Neural crest cell (in vitro differentiated cells): ENCODE results near the gene MC1R. TPM values are rescaled to one million over a fixed set of nuclear protein-coding genes. Genes with fewer than 3 reads are reported as not detected.
A peak's percentile ranks its signal among the peaks of the same experiment; 100 is the strongest.
"Not testable (repeated sequence)": the region's sequence is repeated elsewhere in the genome, so short reads cannot be mapped to it uniquely, and the experiment has no call there.

Experiments
- DNase-seq: peaks from one replicate; pipeline ENCODE4 v3.0.0; 2021; ENCODE audit warnings: low read depth, mixed read lengths, low spot score
- H3K27ac Mint-ChIP-seq: one replicate; pipeline ENCODE4 v1.8.0; 2021; ENCODE audit warnings: mild to moderate bottlenecking, mixed read lengths; ENCODE audit not compliant: unreplicated experiment
- H3K27me3 Mint-ChIP-seq: 2 replicates; pipeline ENCODE4 v1.8.0; 2021; ENCODE audit warnings: low read depth, mild to moderate bottlenecking, mixed read lengths
- H3K36me3 Mint-ChIP-seq: 2 replicates; pipeline ENCODE4 v1.8.0; 2021; ENCODE audit warnings: low read depth, mild to moderate bottlenecking, mixed read lengths
- H3K4me1 Mint-ChIP-seq: 2 replicates; pipeline ENCODE4 v1.8.0; 2021; ENCODE audit warnings: mixed read lengths
- H3K4me3 Mint-ChIP-seq: one replicate; pipeline ENCODE4 v1.8.0; 2021; ENCODE audit warnings: mild to moderate bottlenecking, mixed read lengths
- H3K9me3 Mint-ChIP-seq: 2 replicates; pipeline ENCODE4 v1.8.0; 2021; ENCODE audit warnings: mixed read lengths
- total RNA-seq: library from RNA; stranded (reverse); gene quantifications from 2 replicates; pipeline ENCODE4 v1.2.1, GENCODE V29; 2021
- TF ChIP-seq, protein P1 (sequence below): fragments of 200-600 bp; sonication (generic); conservative IDR thresholded peaks from 2 replicates; pipeline ENCODE4 v1.5.0; 2021; ENCODE audit warnings: antibody characterized with exemption, mild to moderate bottlenecking

Gene MC1R
- total RNA-seq, 1 donor from 2014 or later, result 8.3 TPM

DNA sequence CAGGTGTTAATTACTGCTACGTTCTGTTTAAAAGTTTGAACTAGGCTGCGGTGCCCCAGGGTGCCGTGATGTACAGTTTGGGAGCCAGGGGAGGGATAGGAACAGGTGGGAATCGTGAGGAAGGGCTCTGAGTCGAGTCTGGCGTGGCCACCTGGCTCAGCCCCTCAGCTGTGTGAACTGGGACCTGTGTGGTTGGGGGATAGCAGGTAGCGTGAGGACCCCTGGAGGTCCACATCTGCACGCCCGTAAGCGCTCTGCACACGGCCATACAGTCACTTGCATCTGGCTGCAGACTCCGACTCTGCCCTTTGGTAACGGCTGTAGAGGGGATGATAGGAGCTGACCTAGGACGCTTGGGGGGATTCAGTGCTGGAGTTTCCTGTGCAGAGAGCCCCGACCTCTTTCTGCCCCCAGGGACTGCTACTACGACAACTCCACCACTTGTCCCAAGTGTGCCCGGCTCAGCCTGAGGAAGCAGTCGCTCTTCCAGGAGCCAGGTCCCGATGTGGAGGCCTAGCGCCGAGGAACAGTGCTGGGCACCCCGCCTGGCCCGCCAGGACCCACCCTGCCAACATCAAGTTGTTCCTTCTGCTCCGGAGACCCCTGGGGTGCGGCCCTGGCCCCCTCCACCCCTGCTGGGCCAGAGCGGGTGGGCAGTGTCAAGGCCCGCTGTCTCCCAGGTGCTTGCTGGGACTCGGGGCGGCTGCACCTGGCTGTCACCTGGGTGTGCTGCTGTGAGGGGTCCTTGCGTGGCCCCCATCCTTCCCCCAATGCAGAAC lies 47.0 kb downstream of the MC1R start:
- Mint-ChIP-seq H3K36me3 (peaks cover 10% of the 10 kb centered on the region), H3K4me1 (peaks cover 5% of the 10 kb centered on the region), H3K27me3 (no peaks in the 10 kb centered on the region), H3K27ac (no peak overlapping the region), H3K9me3 (peaks cover 3% of the 10 kb centered on the region), H3K4me3 (no peak overlapping the region)
- DNase-seq, result no peak
- TF ChIP-seq, protein P1, sequence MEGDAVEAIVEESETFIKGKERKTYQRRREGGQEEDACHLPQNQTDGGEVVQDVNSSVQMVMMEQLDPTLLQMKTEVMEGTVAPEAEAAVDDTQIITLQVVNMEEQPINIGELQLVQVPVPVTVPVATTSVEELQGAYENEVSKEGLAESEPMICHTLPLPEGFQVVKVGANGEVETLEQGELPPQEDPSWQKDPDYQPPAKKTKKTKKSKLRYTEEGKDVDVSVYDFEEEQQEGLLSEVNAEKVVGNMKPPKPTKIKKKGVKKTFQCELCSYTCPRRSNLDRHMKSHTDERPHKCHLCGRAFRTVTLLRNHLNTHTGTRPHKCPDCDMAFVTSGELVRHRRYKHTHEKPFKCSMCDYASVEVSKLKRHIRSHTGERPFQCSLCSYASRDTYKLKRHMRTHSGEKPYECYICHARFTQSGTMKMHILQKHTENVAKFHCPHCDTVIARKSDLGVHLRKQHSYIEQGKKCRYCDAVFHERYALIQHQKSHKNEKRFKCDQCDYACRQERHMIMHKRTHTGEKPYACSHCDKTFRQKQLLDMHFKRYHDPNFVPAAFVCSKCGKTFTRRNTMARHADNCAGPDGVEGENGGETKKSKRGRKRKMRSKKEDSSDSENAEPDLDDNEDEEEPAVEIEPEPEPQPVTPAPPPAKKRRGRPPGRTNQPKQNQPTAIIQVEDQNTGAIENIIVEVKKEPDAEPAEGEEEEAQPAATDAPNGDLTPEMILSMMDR, result no peak

DNA sequence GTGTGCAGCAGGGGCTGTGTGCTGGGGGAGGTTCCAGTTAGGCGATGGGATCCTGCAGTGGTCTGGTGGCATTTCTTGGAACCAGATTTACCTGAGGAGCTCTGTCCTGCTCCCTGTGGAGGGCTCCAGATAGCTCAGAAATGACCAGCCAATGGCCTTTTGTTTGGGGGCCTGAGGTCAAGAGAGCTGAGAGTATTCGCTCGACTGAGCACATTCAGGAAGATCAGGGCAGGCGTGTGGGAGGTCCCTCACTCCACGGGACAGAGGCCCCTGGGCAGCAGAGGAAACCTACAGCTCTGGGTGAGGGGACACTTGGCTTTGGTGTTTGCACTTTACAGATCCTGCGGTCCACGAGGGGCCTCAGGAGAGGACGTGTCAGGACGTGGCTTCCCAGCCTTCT lies 48.1 kb downstream of the MC1R start:
- TF ChIP-seq, protein P1, result no peak
- Mint-ChIP-seq H3K4me3 (no peak overlapping the region), H3K9me3 (peaks cover 5% of the 10 kb centered on the region), H3K27me3 (no peaks in the 10 kb centered on the region), H3K36me3 (peaks cover 16% of the 10 kb centered on the region), H3K27ac (no peak overlapping the region), H3K4me1 (peaks cover 8% of the 10 kb centered on the region)
- no peak for DNase-seq

DNA sequence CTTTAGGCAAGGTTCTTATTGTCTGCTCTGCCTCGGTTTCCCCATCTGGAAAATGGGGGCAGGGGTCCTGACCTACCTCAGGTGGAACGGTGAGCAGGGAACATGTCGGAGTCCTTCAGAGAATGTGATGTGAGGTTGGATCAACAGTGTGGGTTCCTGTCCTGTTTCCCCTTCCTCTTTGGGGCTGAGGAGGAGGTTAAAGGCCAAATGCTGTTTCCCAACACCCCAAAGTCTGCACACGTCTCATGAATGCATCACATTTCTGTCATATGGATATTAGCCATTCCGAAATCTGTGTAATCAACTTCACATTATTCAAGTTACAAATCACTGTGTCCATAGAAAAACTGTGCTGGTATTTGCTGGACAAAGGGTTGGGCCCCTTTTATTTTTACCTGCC lies 48.8 kb downstream of the MC1R start:
- H3K4me3 Mint-ChIP-seq, H3K27ac Mint-ChIP-seq, H3K27me3 Mint-ChIP-seq, DNase-seq, H3K9me3 Mint-ChIP-seq, H3K4me1 Mint-ChIP-seq: not testable (repeated sequence)
- peaks cover 16% of the 10 kb centered on the region for H3K36me3 Mint-ChIP-seq

DNA sequence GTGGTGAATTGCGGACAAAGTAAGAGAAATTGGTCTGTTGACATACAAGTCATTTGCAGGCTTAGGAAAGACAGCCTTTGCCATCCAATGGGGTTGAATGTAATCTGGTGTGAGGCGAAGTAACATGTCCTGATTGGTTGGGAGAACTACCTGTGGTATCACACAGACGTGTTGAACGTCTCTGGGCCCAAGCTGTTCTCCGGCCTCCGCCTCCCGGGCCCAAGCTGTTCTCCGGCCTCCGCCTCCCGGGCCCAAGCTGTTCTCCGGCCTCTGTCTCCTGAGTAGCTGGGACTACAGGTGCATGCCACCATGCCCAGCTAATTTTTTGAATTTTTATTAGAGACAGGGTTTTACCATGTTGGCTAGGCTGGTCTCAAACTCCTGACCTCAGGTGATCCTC lies 49.4 kb downstream of the MC1R start:
- Mint-ChIP-seq H3K4me1 (peaks cover 11% of the 10 kb centered on the region), H3K36me3 (peaks cover 16% of the 10 kb centered on the region), H3K4me3 (peak overlapping the region; percentile 74)
- not testable (repeated sequence) for H3K27me3 Mint-ChIP-seq, H3K27ac Mint-ChIP-seq, DNase-seq, H3K9me3 Mint-ChIP-seq

DNA sequence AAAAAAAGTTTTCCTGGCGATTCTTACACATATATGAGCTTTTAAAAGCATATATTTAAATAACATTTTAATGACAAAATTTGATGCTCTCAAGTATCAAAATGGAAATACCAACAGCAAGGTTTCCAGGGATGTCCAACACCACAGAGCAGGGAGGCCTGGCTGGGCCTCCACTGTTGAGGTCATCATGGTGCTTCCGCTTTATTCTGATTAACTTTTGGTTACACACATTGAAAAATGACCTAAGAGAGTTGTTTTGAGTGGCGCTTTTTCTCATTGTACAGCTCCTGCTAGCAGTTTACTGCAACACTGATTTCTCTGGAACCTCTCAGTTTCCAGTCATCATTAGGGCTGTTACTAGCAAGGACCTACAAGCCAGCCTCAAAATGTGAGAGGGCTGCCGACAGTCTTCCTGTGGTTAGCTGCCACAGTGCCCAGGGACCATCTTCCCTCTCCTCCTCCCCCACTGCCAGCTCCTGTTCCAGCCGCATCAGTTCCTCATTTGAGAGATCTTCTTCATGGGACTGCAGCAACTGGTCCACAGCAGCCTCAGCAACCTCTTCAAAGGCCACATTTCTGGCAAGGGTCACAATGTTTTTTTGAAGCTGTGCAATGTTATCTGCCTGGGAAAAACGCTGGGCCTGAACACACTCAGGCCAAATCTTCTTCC lies 51.2 kb downstream of the MC1R start:
- no peaks in the 10 kb centered on the region for H3K27me3 Mint-ChIP-seq
- H3K36me3 Mint-ChIP-seq, result peaks cover 16% of the 10 kb centered on the region
- TF ChIP-seq, protein P1, result no peak
- H3K27ac Mint-ChIP-seq, result no peak overlapping the region
- peaks cover 5% of the 10 kb centered on the region for H3K9me3 Mint-ChIP-seq
- H3K4me3 Mint-ChIP-seq, result peak overlapping the region; percentile 38
- peaks cover 24% of the 10 kb centered on the region for H3K4me1 Mint-ChIP-seq
- no peak for DNase-seq

Other genes with a start within 250 kb of the MC1R start
- gene CDK10, start 232.2 kb upstream of the MC1R start, total RNA-seq, result 127 and 131 TPM in 2 replicates
- 8.6 and 10.6 TPM in 2 replicates for gene SPATA2L, start 217.2 kb upstream of the MC1R start, total RNA-seq
- 18.0 and 20.2 TPM in 2 replicates for gene VPS9D1, start 198.0 kb upstream of the MC1R start, total RNA-seq
- gene ZNF276, start 197.3 kb upstream of the MC1R start, total RNA-seq, result 31.6 and 32.9 TPM in 2 replicates
- gene FANCA, start 102.2 kb upstream of the MC1R start, total RNA-seq, result 118 and 129 TPM in 2 replicates
- gene SPIRE2, start 90.4 kb upstream of the MC1R start, total RNA-seq, result 18.0 and 19.3 TPM in 2 replicates
- 198 and 209 TPM in 2 replicates for gene TCF25, start 45.3 kb upstream of the MC1R start, total RNA-seq
- 518 and 541 TPM in 2 replicates for gene TUBB3, start 4.5 kb downstream of the MC1R start, total RNA-seq
- gene DEF8, start 29.9 kb downstream of the MC1R start, total RNA-seq, result 67.6 and 70.1 TPM in 2 replicates
- gene DBNDD1, start 100.6 kb downstream of the MC1R start, total RNA-seq, result 4.9 and 5.6 TPM in 2 replicates
- not detected in 2 replicates for gene PRDM7, start 158.5 kb downstream of the MC1R start, total RNA-seq